AG04450 (cell line): ENCODE data around the gene FER1L5. TPM values are rescaled to one million over a fixed set of nuclear protein-coding genes. Genes with fewer than 3 reads are reported as not detected.

Experiments
- CTCF ChIA-PET: fragments of 300-600, 350-600 bp; formaldehyde crosslinking; extraction: SDS; loops from one replicate; lab custom pipeline; 2022; ENCODE audit warnings: antibody characterized with exemption, inconsistent platforms; lab: Charles Lee
- POLR2A ChIA-PET: fragments of 350-600 bp; formaldehyde crosslinking; extraction: SDS; loops from one replicate; lab custom pipeline; 2021; ENCODE audit warnings: antibody characterized with exemption, inconsistent platforms; lab: Yijun Ruan, JAX
- DNase-seq: peaks from one replicate; pipeline ENCODE4 v3.0.0-alpha.2; 2011; ENCODE audit warnings: low read depth, low spot score
- H3K27ac ChIP-seq: one replicate; pipeline ENCODE4 v1.5.1; 2012; ENCODE audit warnings: low read depth, low read length, control low read depth
- H3K27me3 ChIP-seq: one replicate; pipeline ENCODE4 v1.6.0; 2012; ENCODE audit warnings: low read length; ENCODE audit not compliant: control insufficient read depth, insufficient read depth
- H3K4me3 ChIP-seq: 2 replicates; pipeline ENCODE4 v1.5.1; 2011; ENCODE audit warnings: mild to moderate bottlenecking, low read depth, low read length, control low read depth
- H3K9me3 ChIP-seq: 2 replicates; pipeline ENCODE4 v1.5.1; 2012; ENCODE audit warnings: low read length; ENCODE audit not compliant: control insufficient read depth, insufficient read depth
- polyA plus RNA-seq: library from polyadenylated mRNA; depleted of rRNA; stranded (reverse); fragments of >200 nt; gene quantifications from 2 replicates; pipeline ENCODE4 v1.2.3, GENCODE V29; 2011
- TF ChIP-seq, protein P1 (sequence below): IDR thresholded peaks from 2 replicates; pipeline ENCODE4 v1.5.1; 2011; ENCODE audit warnings: low read depth, low read length, control low read depth, inconsistent platforms

FER1L5 gene
- polyA plus RNA-seq, 1 experiment, result 0.17 TPM

DNA sequence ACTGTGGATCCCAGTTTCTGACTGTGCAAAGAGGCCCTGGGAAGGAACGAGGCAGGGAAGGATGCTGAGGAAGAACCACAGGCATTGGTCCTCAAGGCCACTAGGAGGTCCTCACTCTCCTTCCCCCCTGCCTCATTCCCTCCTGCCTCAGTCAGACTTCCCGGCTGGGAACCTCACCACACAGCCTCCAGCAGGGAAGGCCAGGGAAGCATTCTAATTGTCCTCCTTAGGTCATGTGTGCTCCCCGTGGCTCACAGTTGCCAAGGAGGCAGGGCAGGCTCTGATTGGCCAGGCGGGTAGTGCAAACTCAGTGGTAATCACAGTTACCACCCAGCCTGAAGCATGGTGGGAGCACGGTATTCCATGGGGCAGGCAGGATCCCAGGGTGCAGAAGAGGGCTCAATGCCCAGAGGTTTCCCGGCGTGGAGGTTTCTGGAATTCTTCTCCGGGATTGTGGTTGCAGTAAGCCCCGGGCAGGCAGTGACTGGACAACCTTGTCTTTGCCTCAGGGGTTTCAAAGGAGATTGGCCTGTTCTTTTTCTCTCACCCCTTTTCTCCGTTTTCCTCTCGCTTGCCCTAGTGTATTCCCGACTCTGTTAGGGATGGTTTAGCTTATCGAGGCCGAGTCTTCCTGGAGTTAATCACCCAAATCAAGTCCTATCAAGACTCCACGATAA is 27.1 kb downstream of the FER1L5 start:
- no peak for DNase-seq
- Histone ChIP-seq H3K27ac (no peak overlapping the region), H3K4me3 (no peak overlapping the region), H3K9me3 (no peaks in the 10 kb centered on the region), H3K27me3 (peaks cover 6% of the 10 kb centered on the region)
- ChIA-PET CTCF (no interaction called here), POLR2A (no interaction called here)
- TF ChIP-seq, protein P1, sequence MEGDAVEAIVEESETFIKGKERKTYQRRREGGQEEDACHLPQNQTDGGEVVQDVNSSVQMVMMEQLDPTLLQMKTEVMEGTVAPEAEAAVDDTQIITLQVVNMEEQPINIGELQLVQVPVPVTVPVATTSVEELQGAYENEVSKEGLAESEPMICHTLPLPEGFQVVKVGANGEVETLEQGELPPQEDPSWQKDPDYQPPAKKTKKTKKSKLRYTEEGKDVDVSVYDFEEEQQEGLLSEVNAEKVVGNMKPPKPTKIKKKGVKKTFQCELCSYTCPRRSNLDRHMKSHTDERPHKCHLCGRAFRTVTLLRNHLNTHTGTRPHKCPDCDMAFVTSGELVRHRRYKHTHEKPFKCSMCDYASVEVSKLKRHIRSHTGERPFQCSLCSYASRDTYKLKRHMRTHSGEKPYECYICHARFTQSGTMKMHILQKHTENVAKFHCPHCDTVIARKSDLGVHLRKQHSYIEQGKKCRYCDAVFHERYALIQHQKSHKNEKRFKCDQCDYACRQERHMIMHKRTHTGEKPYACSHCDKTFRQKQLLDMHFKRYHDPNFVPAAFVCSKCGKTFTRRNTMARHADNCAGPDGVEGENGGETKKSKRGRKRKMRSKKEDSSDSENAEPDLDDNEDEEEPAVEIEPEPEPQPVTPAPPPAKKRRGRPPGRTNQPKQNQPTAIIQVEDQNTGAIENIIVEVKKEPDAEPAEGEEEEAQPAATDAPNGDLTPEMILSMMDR, result no peak

DNA sequence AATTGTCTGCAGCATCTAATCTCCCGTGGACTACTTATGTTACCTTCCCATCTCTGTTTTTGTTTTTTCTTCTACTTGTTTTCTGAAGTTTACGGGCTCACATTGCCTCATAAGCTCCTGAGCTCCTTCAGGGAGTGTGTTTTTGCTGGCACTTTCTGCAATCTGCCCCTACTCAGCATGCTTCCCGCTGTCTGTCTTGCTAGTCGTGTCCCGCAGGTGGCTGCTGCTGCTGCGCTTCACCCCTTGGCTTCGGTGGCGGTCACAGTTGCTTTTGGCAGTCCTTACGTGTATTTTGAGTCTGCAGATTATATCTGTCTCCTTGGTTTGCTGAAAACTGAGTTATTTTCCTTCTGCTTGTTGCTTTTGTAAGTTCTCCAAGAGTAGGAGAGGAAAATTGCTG is 37.3 kb downstream of the FER1L5 start:
- CTCF ChIA-PET, result no interaction called here
- TF ChIP-seq, protein P1, result no peak

DNA sequence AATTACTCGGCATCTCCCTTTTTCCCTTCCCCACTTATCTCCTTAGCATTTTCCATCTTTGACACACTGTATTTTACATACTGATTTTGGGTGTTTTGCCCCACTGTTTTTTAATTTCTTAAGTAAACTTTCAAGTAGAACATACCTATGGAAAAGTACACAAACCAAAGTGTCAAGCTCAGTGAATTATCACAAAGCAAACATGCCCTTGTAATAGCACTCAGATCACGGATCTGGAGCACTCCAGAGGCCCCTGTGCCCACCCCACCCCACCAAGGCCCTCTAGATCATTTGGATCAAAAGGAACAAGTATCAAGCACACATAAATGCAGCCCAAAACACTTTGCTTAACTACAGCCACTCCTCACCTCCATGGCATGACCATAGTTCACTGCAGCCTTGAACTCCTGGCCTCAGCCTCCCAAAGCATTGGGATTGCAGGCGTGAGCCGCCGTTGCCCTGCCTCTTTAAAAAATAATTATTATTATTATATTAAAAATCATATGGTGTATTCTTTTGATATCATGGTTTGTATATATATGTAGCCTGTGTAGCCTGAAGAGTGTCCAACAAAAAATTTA is 38.1 kb downstream of the FER1L5 start:
- Histone ChIP-seq H3K4me3 (no peak overlapping the region), H3K27ac (no peak overlapping the region), H3K9me3 (no peaks in the 10 kb centered on the region), H3K27me3 (peaks cover 22% of the 10 kb centered on the region)
- ChIA-PET CTCF (no interaction called here), POLR2A (no interaction called here)
- no peak for DNase-seq
- TF ChIP-seq, protein P1, result no peak

More for the DNA sequence above, 37.3 kb downstream of the FER1L5 start:
- Histone ChIP-seq H3K27me3 (peaks cover 22% of the 10 kb centered on the region), H3K27ac (no peak overlapping the region), H3K4me3 (no peak overlapping the region), H3K9me3 (no peaks in the 10 kb centered on the region)
- DNase-seq, result no peak
- POLR2A ChIA-PET, result no interaction called here

DNA sequence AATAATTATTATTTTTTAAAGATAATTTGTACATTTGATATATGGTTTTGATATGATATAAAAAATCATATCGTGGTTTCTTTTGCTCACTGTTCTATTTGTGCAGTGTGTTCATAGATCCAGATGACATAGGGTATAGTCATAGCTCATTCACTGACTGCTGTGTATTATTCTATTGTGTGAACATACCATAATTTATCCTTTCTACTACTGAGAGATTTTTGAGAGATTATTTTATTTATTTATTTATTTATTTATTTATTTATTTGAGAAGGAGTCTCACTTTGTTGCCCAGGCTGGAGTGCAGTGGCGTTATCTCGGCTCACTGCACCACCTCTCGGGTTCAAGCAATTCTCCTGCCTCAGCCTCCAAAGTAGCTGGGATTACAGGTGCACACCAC is 39.0 kb downstream of the FER1L5 start:
- no peak overlapping the region for H3K27ac ChIP-seq
- no peak overlapping the region for H3K4me3 ChIP-seq
- TF ChIP-seq, protein P1, result no peak
- DNase-seq, result no peak
- no peaks in the 10 kb centered on the region for H3K9me3 ChIP-seq
- peaks cover 22% of the 10 kb centered on the region for H3K27me3 ChIP-seq
- ChIA-PET CTCF (no interaction called here), POLR2A (no interaction called here)

DNA sequence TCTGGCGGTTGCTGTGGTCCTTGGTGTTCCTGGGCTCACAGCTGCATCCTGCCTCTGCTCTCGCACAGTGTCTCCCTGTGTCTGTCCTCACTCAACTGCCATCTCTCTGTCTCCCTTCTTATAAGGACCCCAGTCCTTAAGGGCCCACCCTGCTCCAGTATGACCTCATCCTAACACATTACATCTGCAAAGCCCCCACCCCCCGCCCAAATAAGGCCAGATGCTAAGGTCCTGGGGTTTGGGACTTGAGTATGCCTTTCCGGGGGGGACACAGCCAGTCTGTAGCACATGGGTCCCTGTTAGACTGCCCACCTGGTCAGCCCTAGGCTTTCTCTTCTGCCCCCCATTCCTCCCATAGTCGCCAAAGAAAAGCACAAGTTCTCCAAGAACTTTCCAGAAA is 40.7 kb downstream of the FER1L5 start:
- TF ChIP-seq, protein P1, result no peak
- POLR2A ChIA-PET, result no interaction called here
- Histone ChIP-seq H3K9me3 (no peaks in the 10 kb centered on the region), H3K27ac (no peak overlapping the region), H3K27me3 (peaks cover 22% of the 10 kb centered on the region), H3K4me3 (no peak overlapping the region)
- CTCF ChIA-PET, result no interaction called here
- no peak for DNase-seq
